HG03354 (cell line): ENCODE data around the gene ELOB.

Experiments used
- ATAC-seq: cut with Tn5 transposase; IDR thresholded peaks from one replicate; pipeline ENCODE4 v1.9.1; 2021; ENCODE audit warnings: mild to moderate bottlenecking; ENCODE audit not compliant: unreplicated experiment, poor library complexity, severe bottlenecking

Gene ELOB

DNA sequence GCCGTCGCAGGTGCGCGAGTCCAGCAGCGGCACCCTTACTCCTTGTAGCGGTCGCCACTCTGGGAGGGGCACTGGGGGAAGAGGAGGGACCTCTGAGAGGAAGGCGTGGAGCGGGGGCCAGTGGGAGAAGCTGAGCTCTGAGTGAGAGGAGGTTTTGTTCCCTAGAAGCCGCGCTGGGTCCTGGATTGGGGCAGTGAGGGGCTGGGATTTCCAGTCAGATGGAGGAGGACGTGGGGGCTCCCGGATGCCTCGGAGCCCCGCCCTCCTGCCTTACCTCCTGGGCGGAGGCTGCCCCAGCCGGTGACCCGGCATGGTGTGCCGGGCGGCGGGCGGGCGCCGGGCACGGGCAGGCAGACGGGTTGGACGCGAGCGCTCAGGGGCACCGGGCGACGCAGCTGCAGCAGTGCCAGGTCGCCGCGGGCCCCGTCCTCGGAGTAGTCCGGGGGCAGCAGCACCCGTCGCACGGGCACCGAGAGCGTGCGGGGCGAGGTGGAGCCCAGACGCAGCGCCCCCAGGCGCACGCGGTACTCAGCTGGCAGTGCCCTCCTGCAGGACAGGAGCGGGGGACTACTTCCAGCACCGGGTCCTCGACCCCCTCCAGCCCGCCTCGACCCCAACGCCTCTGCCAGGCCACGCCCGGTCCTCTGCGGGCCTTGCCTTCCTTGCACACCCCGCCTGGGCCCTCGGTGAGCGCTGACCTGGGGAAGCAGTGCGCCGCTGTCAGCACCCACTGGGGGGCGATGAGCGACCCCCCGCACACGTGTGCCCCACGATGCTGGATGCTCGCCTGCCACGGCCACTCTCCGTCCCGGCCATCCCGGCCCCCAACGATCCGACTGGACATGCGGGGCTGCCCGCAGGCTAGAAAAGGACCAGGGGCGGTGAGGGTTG lies 8.3 kb upstream of the ELOB start:
- no peak for ATAC-seq

- ATAC-seq, result no peak
Measured at GRCh38 chr16:2784358-2785100, 7.4 kb upstream of the ELOB start.

DNA sequence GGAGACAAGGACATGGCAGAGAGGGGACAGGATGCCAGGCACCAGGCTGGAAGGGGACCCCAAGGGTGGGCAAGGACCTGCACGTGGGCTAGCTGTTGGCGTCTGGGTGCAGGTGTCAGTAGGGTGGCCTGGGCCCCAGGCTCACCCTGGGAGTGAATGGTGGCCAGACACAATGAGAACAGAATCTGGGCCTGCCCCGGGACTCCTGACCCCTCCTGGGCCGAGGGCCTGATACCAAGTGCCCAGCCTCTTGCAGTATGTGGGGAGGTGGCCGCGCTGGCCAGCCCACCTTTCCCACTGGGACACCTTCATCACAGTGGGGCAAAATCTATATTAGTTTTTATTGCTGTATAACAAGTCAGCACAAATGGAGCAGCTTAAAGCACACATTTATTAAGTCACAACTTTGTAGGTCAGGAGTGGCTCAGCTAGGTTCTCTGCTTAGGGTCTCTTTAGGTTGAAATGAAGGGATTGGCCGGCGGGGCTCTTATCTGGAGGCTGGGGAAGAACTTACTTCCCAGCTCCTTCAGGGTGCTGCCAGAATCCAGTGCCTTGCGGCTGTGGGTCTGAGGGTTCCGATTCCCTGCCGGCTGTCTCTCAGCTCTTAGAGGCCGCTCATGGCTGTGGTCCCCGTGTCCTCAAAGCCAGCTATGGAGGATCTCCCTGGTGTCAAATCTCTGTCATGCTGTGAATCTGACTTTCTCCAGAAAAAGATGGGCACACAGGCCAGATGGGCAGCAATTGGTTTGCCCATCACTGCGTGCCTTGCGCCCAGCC lies 6.7 kb upstream of the ELOB start:
- ATAC-seq, result no peak

DNA sequence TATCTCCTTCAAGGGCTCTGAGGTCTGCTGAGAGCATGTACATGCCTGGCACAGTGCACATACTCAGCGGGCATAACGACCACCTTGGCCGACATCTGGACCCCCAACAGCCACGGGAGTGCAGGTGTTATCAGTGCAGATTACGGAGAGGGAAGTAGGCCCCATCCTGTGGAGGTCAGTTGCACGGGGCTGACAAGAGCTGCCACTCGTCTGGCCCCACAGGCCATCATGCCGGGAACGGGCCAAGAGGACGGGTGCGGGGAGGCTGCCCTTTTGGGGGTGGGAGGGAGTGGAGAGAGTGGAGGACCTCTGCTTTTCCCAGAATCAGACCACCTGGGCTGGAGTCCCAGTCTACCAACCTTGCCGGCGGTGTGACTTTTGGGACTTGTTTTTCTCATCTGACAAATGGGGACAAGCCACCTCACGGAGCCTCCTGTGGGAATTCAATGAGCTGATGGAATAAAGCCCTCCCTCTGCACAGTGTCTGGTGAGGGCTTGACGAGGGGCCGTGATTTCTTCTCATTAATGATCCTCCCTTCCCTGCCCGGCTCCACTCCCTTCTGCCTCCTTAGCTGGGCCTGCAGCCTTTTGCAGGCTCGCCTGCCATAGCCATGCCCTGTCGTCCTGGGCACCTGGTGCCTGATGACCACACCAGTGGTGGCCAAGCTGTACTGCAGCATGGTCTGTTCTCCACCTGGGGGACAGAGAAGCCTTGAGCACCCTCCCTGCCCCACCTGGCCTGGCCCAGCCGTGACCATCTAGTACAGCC lies 5.7 kb upstream of the ELOB start:
- no peak for ATAC-seq

GRCh38 chr16:2779978-2780898 lies 3.2 kb upstream of the ELOB start:
- no peak for ATAC-seq

GRCh38 chr16:2779151-2779920 lies 2.3 kb upstream of the ELOB start:
- no peak for ATAC-seq

DNA sequence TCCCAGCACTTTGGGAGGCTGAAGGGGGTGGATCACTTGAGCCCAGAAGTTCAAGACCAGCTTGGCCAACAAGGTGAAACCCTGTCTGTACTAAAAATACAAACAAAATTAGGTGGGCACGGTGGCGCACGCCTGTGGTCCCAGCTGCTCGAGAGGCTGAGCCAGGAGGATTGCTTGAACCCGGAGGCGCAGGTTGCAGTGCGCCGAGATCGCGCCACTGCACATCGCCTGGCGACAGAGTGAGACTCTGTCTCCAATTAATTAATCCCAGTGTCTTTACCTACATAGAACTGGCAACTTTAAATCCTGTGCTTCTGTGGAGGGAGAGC lies 1.5 kb upstream of the ELOB start:
- ATAC-seq, result no peak

DNA sequence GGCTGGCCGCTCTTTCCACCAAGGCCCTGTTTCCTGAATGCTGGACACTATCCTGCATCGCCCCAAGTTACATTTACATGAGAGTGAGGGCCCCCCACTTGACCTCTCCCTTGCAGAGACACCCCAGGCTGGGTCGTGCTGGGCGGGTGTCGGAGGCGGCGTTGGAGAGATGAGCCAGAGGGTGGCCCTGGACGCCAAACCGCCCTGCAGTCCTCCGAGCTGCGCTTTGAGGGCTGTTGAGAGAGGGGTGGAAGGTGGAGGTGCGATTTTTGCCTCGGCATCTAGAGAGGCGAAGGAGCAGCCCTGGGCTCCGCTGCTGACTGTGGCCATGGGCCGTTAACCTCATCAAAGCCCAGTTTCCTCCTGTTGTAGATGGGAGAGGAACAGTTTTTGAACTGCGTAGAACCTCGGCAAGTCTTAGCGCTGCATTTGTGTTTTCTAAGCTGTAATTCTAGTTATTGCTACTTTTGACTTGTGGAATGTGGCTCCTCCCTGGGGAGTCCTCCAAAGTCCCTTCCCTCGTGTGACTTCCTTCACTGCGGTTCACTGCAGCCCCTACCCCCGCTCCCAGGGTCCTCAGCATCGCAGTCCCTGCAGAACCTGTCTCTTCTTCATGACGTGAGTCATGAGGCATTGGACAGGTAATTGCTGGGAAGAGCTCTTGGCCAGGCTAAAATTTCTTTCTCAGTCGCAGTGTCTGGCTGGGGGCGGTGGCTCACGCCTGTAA lies 986 bp upstream of the ELOB start:
- peak; percentile 13 for ATAC-seq

DNA sequence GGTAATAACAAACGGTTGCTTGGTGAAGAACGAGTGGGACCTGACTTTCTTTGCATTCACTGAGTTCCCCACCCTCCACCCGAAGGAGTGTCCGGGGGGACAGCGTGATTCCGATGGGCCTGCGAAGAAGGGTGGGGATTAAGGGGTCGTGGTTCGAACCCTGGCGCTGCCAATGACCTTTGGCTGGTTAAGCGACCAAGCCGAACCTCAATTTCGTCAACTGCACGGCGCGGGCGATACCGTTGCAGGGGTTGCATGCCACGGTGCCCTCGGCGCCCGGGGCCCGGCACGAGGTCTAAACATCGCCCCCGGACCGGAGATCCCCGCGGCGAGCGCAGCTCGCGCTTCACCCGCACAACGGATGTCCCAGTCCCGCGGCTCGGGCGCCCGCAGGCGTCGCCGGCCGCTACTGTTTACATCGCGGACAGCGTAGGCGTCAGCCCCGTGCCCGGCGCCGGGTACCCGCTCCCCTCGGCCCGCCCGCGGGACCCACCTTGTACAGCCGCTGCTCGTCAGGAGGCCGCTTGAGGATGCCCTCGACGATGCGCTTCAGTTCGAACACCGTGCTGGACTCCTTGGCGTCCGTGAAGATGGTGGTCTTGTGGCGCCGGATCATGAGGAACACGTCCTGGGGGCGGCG lies 460 bp downstream of the ELOB start:
- ATAC-seq, result peak; percentile 36

- no peak for ATAC-seq
Measured at GRCh38 chr16:2775765-2776499, 1.1 kb downstream of the ELOB start.

DNA sequence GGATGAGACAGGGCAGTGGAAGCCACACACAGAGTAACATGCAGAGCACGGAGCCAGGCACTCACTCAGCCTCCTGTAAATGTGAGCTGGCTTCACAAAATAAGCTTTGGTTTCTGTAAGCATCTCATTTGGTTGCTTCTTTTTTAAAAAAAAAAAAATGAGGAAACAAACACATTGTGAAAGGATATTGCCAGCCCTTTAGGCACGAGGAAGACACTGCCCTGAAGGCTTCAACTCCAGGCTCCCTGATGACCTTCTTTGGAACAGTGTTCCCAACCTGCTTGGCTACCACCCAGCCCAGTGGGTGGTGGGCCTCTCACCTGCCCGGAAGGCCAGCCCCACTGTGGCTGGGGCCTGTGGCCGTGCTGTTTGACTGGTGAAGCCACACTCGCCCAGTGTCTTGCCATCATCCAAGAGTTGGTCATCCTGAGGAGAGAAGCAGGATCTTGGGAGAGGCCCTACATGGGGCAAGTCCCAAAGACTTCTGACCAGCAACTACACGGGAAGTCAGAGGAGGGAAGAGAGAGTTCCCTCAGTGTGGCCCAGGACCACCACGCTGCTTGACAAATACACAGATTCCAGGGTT lies 1.9 kb downstream of the ELOB start:
- no peak for ATAC-seq

DNA sequence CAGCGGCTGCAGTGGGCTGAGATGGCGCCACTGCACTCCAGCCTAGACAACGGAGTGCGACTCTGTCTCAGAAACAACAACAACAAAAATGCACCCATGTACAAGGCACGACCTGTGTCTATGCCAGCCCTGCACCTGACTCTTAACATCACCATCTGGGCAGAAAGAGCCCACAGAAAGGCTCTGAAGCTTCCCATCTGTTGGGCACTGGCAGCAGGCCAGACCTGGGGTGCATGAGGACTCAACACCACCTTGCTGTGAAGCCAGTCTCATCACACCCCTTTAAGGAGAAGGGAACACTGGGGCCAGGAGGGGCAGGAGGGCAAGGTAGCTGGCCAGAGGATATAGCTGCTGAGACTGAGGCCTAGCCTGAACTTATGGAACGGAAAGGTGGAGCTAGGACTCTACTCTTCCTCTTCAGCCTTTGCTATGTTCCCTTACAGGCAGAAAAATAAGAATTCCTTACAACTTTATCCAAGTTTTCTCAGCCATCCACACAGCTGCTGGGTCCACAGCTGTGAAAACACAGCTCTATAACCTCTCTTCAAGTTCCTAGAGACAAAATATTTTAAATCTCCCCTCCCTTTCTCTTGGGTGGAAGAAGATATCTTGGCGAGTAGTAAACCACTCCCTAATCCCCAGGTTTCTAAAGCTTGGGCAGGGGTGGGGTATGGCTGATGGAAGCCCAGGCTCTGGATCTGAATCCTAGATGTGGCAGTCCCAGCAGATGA lies 2.8 kb downstream of the ELOB start:
- ATAC-seq, result no peak

GRCh38 chr16:2773188-2773968 lies 3.7 kb downstream of the ELOB start:
- ATAC-seq, result no peak

DNA sequence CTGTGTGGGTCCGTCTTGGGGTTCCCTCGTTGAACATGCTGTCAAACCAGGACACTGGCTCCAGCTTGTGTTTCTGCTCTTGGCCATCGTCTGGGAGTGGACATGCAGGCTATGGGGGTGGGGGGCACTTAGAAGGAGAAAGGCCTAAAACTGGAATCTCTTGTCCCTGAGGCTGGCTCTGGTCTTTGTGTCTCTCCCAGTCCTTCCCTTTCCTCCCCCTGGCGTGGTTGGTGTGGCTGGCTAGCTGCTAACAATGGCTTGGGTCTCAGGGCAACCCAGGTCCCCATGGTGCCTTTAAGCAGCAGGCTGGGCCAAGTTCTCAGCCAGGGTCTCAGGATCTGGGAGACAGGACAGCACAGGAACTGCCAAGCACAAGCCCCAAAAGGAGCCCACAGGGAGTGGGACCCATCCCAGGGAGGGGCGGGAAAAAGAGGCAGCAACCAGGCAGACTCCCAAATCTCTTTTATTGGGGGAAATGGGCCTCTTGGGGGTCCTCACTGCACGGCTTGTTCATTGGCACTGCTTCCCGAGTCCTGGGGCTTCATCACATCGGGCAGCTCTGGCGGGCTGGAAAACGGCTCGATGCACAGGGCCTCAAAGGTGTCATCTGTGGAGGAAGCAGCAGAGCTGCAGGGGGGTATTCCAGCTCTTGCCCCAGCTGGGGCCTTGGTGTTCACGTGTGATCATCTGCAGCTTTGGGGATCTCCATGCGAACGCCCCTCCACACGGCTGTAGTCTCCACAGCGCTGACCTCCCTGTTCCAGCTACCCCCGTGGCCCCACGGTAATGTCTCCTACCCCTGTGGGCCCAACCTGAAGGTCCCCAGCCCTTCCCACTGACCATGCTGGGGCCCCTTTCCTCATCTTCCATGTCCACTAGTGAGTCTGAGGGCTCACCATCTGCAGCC lies 5.3 kb downstream of the ELOB start:
- ATAC-seq, result no peak
